SK-N-SH (cell line): ENCODE results near the gene CEP41. TPM values are rescaled to one million over a fixed set of nuclear protein-coding genes. Genes with fewer than 3 reads are reported as not detected.

Experiments used
- CTCF ChIA-PET: fragments of 300-600, 350-600 bp; formaldehyde crosslinking; extraction: SDS; loops from one replicate; lab custom pipeline; 2021; lab: Yijun Ruan, JAX
- POLR2A ChIA-PET: fragments of 350-600 bp; sonication (Branson Sonifier 250); formaldehyde crosslinking; extraction: SDS; loops from one replicate; lab custom pipeline; 2020; ENCODE audit warnings: antibody characterized with exemption, inconsistent platforms; lab: Yijun Ruan, JAX
- DNase-seq: peaks from one replicate; pipeline ENCODE4 v3.0.0; 2012
- H2AFZ ChIP-seq: fragments of 200-600 bp; sonication (generic); 2 replicates; pipeline ENCODE4 v1.8.1; 2016; ENCODE audit warnings: antibody characterized with exemption, mild to moderate bottlenecking, low read depth
- H3F3A ChIP-seq: fragments of 200-600 bp; sonication (generic); replicated peaks from 2 replicates; pipeline ENCODE3; 2016; ENCODE audit warnings: antibody characterized with exemption, mild to moderate bottlenecking; ENCODE audit not compliant: insufficient read depth
- H3K27ac ChIP-seq, 2 experiments: fragments of 200-500 bp in 1 of 2; fragments of 200-600 bp in 1 of 2; sonication (Bioruptor generic) in 1 of 2; sonication (generic), shearing (Covaris generic) in 1 of 2; 2 replicates each; pipeline versions ENCODE4 v1.5.1 to v1.6.1; 2014 to 2016; ENCODE audit warnings: low read depth in 2 of 2, inconsistent platforms in 1 of 2, low read length in 1 of 2, mild to moderate bottlenecking in 1 of 2, mixed read lengths in 1 of 2
- H3K27me3 ChIP-seq: fragments of 200-600 bp; sonication (generic), shearing (Covaris generic); 2 replicates; pipeline ENCODE4 v1.6.1; 2016; ENCODE audit warnings: mixed run types; ENCODE audit not compliant: insufficient read depth
- H3K36me3 ChIP-seq, 2 experiments: fragments of 200-500 bp in 1 of 2; fragments of 200-600 bp in 1 of 2; sonication (Bioruptor generic) in 1 of 2; sonication (generic) in 1 of 2; replicated peaks in 1 of 2; 2 replicates each; pipeline versions ENCODE3 to v1.5.1; 2014 to 2016; ENCODE audit warnings: low read length in 1 of 2, mild to moderate bottlenecking in 1 of 2; ENCODE audit not compliant: insufficient read depth in 2 of 2, control insufficient read depth in 1 of 2
- H3K4me1 ChIP-seq, 2 experiments: fragments of 200-500 bp in 1 of 2; fragments of 200-600 bp in 1 of 2; sonication (Bioruptor generic) in 1 of 2; sonication (generic), shearing (Covaris generic) in 1 of 2; 2 replicates each; pipeline versions ENCODE4 v1.5.1 to v1.6.1; 2014 to 2016; ENCODE audit warnings: low read depth in 1 of 2, low read length in 1 of 2, mixed run types in 1 of 2; ENCODE audit not compliant: insufficient read depth in 2 of 2, control insufficient read depth in 1 of 2
- H3K4me2 ChIP-seq: fragments of 200-600 bp; sonication (generic), shearing (Covaris generic); 2 replicates; pipeline ENCODE4 v1.6.1; 2017; ENCODE audit warnings: mixed run types
- H3K4me3 ChIP-seq, 2 experiments: fragments of 200-500 bp in 1 of 2; fragments of 200-600 bp in 1 of 2; sonication (Bioruptor generic) in 1 of 2; sonication (generic), shearing (Covaris generic) in 1 of 2; 2 replicates each; pipeline versions ENCODE4 v1.5.1 to v1.8.1; 2014 to 2016; ENCODE audit warnings: low read depth in 2 of 2, inconsistent platforms in 1 of 2, low read length in 1 of 2, mild to moderate bottlenecking in 1 of 2, mixed read lengths in 1 of 2, moderate library complexity in 1 of 2
- H3K79me2 ChIP-seq: fragments of 200-600 bp; sonication (generic); 2 replicates; pipeline ENCODE4 v1.8.1; 2017; ENCODE audit warnings: mild to moderate bottlenecking; ENCODE audit not compliant: insufficient read depth
- H3K9ac ChIP-seq: fragments of 200-600 bp; sonication (generic); 2 replicates; pipeline ENCODE4 v1.6.1; 2017; ENCODE audit warnings: mixed run types
- H3K9me2 ChIP-seq: fragments of 200-600 bp; sonication (generic); 2 replicates; pipeline ENCODE4 v1.6.1; 2017; ENCODE audit warnings: mixed run types
- H3K9me3 ChIP-seq: fragments of 200-600 bp; sonication (generic); 2 replicates; pipeline ENCODE4 v1.6.1; 2017; ENCODE audit warnings: mixed run types, mild to moderate bottlenecking, moderate library complexity
- H4K20me1 ChIP-seq: fragments of 200-600 bp; sonication (generic); 2 replicates; pipeline ENCODE4 v1.6.1; 2017; ENCODE audit warnings: mild to moderate bottlenecking, mixed run types; ENCODE audit not compliant: insufficient read depth
- CHD2 ChIP-seq: fragments of 150-350 bp; IDR thresholded peaks from 2 replicates; pipeline ENCODE4 v1.6.1; 2018; ENCODE audit warnings: low read length; ENCODE audit not compliant: partially characterized antibody
- ELF1 ChIP-seq: IDR thresholded peaks from 2 replicates; pipeline ENCODE4 v1.4.0; 2012
- EP300 ChIP-seq, 2 experiments: IDR thresholded peaks; 2 replicates each; pipeline versions ENCODE4 v1.4.0 to v1.6.1; 2012; ENCODE audit warnings: borderline replicate concordance in 1 of 2, low read depth in 1 of 2, low read length in 1 of 2
- EZH2phosphoT487 ChIP-seq: fragments of 200-600 bp; sonication (generic); IDR thresholded peaks from 2 replicates; pipeline ENCODE4 v1.6.1; 2017; ENCODE audit warnings: low read depth, mixed run types, mild to moderate bottlenecking, antibody characterized with exemption, moderate library complexity, borderline replicate concordance
- FOSL2 ChIP-seq: IDR thresholded peaks from 2 replicates; pipeline ENCODE4 v1.4.0; 2012; ENCODE audit warnings: low read depth, mild to moderate bottlenecking, moderate library complexity, borderline replicate concordance
- MAX ChIP-seq: IDR thresholded peaks from 2 replicates; pipeline ENCODE4 v1.4.0; 2012; ENCODE audit warnings: low read depth
- MEF2A ChIP-seq: IDR thresholded peaks from 2 replicates; pipeline ENCODE4 v1.4.0; 2012; ENCODE audit warnings: low read depth, borderline replicate concordance
- PBX3 ChIP-seq: IDR thresholded peaks from 2 replicates; pipeline ENCODE4; 2012
- RCOR1 ChIP-seq: fragments of 150-350 bp; IDR thresholded peaks from 2 replicates; pipeline ENCODE4 v1.6.1; 2017; ENCODE audit warnings: antibody characterized with exemption, low read length
- REST ChIP-seq: IDR thresholded peaks from 2 replicates; pipeline ENCODE4 v1.6.1; 2012; ENCODE audit warnings: mild to moderate bottlenecking, low read depth, low read length, moderate library complexity
- RFX5 ChIP-seq: IDR thresholded peaks from 2 replicates; pipeline ENCODE4 v1.6.1; 2012; ENCODE audit warnings: mild to moderate bottlenecking, improper control_type of control experiment, low read length
- RXRA ChIP-seq: IDR thresholded peaks from 2 replicates; pipeline ENCODE4 v1.4.0; 2012; ENCODE audit warnings: low read depth, mild to moderate bottlenecking, borderline replicate concordance
- TCF12 ChIP-seq: IDR thresholded peaks from 2 replicates; pipeline ENCODE4 v1.4.0; 2012
- USF1 ChIP-seq: IDR thresholded peaks from 2 replicates; pipeline ENCODE4 v1.4.0; 2012; ENCODE audit warnings: low read depth, borderline replicate concordance
- YY1 ChIP-seq: IDR thresholded peaks from 2 replicates; pipeline ENCODE4 v1.4.0; 2012; ENCODE audit warnings: low read depth, mild to moderate bottlenecking
- WGBS: methylation state at CpG from one replicate; pipeline ENCODE4 v1.1.6; 2017; ENCODE audit warnings: low lambda C conversion rate; 5-methylcytosine and 5-hydroxymethylcytosine counted together
- polyA plus RNA-seq, 3 experiments: library from polyadenylated mRNA; depleted of rRNA; stranded (reverse); fragments of >200 nt; gene quantifications; 2 replicates each; pipeline ENCODE4 v1.2.3, GENCODE V29; 2012
- TF ChIP-seq, protein P1 (sequence below): fragments of 150-350 bp; IDR thresholded peaks from 2 replicates; pipeline ENCODE4 v1.6.1; 2017; ENCODE audit warnings: antibody characterized with exemption, low read length, low read depth, borderline replicate concordance
- TF ChIP-seq, protein P2 (sequence below): fragments of 150-350 bp; IDR thresholded peaks from 2 replicates; pipeline ENCODE4 v1.6.1; 2016; ENCODE audit warnings: mild to moderate bottlenecking, low read depth, low read length

The CEP41 gene
- polyA plus RNA-seq, 1 of the 3 experiments (the other 2 are of a cell fraction), result 20.9 TPM

DNA sequence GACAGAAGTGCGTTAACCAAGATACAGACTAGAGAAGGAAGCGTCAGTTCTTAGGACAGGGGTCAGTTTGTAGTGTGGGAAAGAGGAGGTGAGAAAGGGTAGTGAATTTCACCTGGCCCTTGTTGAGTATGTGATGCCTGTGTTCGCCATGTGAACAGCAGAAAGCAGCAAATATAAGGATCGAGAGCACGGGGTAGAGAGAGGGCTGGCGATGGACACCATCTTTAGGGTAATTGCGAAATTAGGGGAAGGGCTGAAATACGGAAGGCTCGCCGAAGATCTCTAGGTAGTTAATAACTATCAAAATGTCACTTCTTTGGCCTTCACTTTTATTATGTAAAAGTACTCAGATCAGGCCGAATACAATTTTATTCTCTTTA, 44.9 kb upstream of the CEP41 start:
- H3K4me1 ChIP-seq, result peaks cover 3 to 17% of the 10 kb centered on the region in 2 experiments
- H3K79me2 ChIP-seq, result no peaks in the 10 kb centered on the region
- H3K4me2 ChIP-seq, result no peak overlapping the region
- H3K9me3 ChIP-seq, result no peaks in the 10 kb centered on the region
- no peaks in the 10 kb centered on the region for H3K36me3 ChIP-seq
- no peak for DNase-seq
- H3K27me3 ChIP-seq, result no peaks in the 10 kb centered on the region
- 91% methylated on average over 11 of the region's 11 CpGs for WGBS
- CTCF ChIA-PET, result no interaction called here
- peaks cover 23% of the 10 kb centered on the region for H3F3A ChIP-seq
- no peak overlapping the region; a peak in 1 of 4 replicates for H3K4me3 ChIP-seq
- no peak overlapping the region for H3K9ac ChIP-seq
- POLR2A ChIA-PET, result no interaction called here
- no peak overlapping the region for H2AFZ ChIP-seq
- no peak overlapping the region for H3K27ac ChIP-seq
- TF ChIP-seq ELF1 (no peak), FOSL2 (no peak), RFX5 (no peak), REST (no peak), MAX (no peak), PBX3 (no peak), RCOR1 (no peak), TCF12 (no peak), RXRA (no peak), YY1 (no peak), MEF2A (no peak), EZH2phosphoT487 (no peak), USF1 (no peak), EP300 (IDR thresholded peaks at IDR 0.05; ENCODE audit: borderline replicate concordance in 1 of 2, low read depth in 1 of 2, low read length in 1 of 2) (no peak), CHD2 (no peak)
- TF ChIP-seq, protein P1, sequence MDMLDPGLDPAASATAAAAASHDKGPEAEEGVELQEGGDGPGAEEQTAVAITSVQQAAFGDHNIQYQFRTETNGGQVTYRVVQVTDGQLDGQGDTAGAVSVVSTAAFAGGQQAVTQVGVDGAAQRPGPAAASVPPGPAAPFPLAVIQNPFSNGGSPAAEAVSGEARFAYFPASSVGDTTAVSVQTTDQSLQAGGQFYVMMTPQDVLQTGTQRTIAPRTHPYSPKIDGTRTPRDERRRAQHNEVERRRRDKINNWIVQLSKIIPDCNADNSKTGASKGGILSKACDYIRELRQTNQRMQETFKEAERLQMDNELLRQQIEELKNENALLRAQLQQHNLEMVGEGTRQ, result no peak
- TF ChIP-seq, protein P2, sequence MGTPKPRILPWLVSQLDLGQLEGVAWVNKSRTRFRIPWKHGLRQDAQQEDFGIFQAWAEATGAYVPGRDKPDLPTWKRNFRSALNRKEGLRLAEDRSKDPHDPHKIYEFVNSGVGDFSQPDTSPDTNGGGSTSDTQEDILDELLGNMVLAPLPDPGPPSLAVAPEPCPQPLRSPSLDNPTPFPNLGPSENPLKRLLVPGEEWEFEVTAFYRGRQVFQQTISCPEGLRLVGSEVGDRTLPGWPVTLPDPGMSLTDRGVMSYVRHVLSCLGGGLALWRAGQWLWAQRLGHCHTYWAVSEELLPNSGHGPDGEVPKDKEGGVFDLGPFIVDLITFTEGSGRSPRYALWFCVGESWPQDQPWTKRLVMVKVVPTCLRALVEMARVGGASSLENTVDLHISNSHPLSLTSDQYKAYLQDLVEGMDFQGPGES, result no peak
- no peaks in the 10 kb centered on the region for H3K9me2 ChIP-seq
- no peaks in the 10 kb centered on the region for H4K20me1 ChIP-seq
